CMK (cell line): ENCODE measurements around the gene NME7.
"Not testable (repeated sequence)": the region's sequence is repeated elsewhere in the genome, so short reads cannot be mapped to it uniquely, and the experiment has no call there.

ENCODE experiments used
- DNase-seq: peaks from one replicate; pipeline ENCODE4 v3.0.0-alpha.2; 2010; ENCODE audit warnings: low read depth

Gene NME7

DNA sequence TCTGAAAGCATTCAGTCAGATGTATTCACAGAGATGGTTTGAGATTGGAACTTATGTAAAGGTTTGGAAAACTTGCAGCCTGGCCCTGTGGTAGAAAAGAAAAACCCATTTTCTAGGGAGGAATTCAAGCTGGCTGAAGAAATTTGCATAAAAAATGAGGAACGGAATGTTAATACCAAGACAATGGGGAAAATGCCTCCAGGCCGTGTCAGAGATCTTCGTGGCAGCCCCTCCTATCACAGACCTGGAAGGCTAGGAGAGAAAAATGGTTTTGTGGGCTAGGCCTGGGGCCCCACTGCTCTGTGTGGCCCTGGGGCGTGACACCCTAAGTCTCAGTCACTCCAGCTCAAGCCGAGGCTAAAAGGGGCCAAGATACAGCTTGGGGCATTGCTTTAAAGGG lies 26.7 kb downstream of the NME7 start:
- DNase-seq = no peak

DNA sequence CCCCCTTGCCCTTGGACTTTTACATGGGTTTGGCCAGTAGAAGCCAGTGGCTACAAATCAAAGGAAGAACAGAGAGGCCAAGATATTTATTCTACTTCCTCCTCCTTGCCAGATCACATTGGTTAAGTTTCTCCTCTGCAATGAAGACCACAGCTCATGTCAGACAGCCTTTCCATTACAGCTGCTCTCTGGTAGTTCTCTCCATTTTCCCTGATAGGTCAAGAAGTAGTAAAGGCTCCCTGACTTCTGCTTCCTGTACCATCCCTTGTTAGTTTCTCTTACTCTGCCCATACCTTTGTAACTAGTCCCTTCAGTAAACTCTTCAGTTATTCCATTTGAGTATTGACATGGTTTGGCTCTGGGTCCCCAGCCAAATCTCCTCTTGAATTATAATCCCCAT lies 27.8 kb downstream of the NME7 start:
- peak; percentile 41 for DNase-seq

DNA sequence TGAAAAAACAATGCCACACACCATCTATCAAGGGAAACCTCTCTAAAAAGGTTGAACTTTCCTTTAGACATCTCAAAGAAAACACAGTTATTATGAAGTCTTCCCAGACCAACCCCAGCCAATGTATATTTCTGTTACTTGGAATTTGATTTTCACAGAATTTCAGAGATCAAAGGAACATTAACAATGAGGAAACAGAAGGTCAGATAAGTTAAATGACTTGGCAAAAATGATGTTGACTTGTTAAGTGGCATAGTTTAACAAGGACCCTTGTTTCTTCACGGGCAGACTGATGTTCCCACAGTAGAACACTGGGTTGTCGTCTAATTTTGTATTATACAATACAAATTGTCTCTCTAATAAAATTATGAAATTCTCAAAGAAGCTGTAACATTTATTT lies 29.0 kb downstream of the NME7 start:
- DNase-seq = peak; percentile 73

DNA sequence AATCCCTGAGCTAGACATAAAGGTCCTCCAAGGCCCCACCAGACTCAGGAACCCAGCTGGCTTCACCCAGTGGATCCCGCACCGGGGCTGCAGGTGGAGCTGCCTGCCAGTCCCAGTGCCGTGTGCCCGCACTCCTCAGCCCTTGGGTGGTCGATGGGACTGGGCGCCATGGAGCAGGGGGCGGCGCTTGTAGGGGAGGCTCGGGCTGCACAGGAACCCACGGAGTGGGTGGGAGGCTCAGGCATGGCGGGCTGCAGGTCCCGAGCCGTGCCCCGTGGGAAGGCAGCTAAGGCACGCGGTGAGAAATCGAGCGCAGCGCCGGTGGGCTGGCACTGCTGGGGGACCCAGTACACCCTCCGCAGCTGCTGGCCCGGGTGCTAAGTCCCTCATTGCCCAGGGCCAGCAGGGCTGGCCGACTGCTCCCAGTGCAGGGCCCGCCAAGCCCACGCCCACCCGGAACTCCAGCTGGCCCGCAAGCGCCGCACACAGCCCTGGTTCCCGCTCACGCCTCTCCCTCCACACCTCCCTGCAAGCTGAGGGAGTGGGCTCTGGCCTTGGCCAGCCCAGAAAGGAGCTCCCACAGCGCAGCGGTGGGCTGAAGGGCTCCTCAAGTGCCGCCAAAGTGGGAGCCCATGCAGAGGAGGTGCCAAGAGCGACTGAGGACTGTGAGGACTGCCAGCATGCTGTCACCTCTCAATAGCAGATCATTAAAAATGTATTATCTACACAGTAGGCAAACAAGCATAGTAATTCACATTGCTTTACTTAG lies 30.5 kb downstream of the NME7 start:
- not testable (repeated sequence) for DNase-seq

DNA sequence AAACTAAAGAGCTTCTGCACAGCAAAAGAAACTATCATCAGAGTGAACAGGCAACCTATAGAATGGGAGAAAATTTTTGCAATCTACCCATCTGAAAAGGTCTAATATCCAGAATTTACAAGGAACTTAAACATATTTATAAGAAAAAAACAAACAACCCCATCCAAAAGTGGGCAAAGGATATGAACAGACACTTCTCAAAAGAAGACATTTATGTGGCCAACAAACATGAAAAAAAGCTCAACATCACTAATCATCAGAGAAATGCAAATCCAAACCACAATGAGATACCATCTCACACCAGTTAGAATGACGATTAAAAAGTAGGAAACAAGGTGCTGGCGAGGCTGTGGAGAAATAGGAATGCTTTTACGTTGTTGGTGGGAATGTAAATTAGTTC lies 32.9 kb downstream of the NME7 start:
- DNase-seq = not testable (repeated sequence)

DNA sequence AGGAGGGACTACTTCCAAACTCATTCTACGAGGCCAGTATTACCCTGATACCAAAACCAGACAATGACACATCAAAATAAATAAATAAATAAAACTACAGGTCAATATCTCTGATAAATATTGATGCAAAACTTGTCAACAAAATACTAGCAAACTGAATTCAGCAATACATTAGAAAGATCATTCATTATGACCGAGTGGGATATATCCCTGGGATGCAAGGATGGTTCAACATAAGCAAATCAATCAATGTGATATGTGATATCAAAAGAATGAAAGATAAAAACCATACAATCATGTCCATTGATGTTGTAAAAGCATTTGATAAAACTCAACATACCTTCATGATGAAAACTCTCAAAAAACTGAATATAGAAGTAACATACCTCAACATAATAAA lies 36.7 kb downstream of the NME7 start:
- DNase-seq = no peak

DNA sequence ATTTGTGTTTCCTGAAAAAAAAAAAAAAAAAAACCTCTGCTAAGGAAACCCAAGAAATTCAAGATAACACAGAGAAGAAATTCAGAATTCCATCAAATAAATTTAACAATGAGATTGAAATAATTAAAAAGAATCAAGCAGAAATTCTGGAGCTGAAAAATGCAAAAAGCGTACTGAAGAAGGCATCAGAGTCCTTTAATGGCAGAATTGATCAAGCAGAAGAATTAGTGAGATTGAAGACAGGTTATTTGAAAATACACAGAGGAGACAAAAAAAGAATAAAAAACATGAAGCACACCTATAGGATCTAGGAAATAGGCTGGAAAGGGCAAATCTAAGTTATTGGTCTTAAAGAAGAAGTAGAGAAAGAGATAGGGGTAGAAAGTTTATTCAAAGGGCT lies 38.2 kb downstream of the NME7 start:
- no peak for DNase-seq

DNA sequence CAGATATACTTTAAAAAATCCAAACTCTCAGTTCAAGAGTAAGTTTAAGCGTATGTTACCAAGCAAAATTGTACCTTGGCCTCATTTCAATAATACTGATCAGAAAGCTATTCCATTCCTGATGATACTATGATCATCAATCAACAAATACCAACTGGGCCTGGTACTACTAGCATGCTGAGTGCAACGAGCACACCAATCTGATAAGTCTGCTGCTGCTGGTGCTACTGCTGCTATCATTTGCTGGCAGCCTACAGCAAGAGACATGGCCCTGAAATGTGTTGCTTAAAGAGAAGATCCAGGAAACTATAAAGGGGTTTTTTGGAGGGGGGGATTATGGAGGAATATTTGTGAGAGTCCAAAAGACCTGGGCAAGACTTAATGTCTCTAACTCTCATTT lies 39.7 kb downstream of the NME7 start:
- DNase-seq = no peak

DNA sequence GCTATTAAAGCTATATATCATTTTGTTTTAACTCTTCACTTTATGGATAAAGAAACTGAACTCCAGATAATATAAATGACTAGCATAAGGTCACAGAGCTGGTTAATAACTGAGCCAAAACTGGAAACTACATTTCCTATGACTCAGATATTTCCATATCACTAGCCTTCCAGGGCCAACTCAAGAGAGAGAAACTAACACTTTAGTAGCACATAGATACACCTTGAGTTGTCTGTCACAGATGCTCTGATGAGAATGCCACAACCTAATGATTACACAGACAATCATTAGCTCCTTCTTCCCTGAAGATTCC lies 40.7 kb downstream of the NME7 start:
- no peak for DNase-seq

DNA sequence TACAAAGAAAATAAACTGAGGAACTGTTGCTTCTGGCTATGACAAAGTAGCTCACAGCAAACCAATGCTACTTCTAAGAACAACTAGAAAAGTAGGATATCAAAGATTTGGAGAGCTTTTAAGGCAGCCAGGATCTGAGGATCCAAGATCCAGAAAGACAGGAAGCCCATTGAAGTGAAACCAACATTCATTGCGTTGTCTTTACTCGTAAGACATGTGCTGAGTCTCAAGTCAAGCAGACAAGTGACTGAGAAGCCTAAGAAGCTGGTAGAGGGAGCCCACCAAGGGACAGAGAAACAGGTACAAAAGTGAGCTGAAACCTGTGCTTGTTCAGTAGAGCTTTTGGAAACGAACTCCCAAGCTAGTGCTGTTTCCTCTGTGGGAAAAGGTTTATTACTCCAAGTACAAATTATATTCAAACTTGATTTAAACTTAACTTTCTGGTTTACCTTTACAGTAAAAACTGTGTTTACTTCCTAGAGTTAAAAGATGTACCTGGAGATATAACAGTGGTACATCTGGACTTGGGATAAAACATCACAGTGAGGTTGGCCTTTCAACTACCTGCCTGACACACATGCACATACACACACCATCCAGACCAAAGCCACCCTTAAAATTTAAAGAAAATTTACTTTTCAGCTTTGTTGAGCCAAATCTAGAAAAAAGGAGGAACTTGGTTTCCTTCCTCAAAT lies 41.2 kb downstream of the NME7 start:
- DNase-seq = no peak

DNA sequence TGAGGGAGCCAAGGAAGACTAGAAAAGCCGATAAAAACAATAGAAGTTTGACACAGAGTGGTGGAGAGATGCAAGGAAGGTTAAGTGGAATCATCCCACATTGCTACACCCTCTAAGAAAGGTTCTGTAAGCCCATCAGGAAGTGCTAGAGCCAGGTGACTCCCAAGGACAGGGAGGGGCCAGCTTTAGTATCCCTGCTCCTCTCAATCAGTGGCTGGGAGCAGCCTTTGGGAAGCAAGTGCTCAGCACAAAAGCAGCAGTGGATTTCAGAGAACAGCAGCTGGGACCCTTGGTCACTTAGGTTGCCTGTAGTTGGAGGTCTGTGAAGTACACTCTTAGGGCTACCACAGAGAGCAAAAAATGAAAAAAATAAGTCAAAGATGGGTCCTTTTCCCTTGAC lies 42.5 kb downstream of the NME7 start:
- no peak for DNase-seq

DNA sequence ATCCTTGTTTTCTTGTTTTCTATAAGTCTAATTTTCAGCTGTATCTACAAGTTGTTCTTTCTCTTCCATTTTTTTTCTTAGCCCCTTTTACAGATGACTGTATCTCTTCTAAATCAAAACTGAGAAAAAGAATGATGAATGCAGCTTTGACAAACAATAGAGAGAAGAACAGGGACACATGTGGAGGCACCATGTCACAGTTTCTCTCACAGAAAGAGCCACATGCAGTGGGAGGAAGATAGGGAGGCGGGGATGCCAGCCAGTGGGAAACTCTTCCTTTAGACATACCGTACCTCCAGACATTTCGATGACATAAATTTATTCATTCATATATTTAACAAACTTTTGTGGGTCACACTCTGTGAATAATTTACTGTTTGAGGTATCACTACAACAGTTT lies 45.5 kb downstream of the NME7 start:
- no peak for DNase-seq

DNA sequence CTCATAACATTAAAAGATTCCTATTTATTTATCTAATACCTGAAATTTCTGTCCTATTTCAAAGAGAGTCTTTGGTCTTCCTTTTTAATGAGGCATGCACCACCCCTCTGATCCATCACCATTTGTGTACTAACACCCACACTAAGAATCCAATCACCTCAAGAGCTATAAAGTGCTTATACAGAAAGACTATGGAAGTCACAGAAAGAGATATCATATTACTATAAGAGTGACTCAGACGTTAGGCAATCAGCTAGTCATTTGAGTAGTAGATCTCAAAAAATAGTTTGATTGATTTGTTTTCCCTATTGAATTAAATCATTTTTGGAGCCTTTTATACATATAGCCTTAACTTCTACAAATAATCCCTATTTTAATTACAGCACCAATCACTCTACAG lies 46.1 kb downstream of the NME7 start:
- DNase-seq = no peak

DNA sequence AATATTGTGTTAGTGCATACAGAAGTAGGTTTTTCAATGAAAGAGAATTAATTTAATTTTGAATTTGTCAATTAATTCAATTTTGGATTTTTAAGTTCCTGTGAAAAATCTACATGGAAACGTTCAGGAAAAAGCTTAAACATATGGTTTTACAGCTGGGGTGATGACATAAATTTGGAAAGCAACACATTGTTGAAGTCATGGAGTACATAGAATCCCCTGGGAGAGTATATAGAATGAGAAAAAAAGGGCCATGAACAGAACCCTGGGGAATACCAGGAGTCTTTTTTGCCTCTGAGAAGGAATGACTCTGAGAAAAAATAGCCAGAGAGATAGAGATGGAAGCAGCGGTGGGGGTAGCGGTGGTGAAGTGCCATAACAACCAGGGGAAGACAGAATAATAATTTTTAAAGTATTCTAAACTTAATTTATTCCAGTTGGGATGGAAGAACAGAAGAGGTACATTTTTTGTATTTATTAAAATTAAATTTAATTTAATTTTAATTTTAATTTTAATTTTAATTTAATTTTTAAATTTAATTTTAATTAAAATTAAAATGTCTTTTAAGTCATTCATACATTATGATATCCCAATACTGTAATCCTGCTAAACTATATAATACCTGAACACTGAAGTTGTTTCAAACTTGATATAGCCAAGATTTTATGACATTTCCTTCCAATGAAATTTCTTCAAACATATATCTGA lies 48.9 kb downstream of the NME7 start:
- DNase-seq = no peak

DNA sequence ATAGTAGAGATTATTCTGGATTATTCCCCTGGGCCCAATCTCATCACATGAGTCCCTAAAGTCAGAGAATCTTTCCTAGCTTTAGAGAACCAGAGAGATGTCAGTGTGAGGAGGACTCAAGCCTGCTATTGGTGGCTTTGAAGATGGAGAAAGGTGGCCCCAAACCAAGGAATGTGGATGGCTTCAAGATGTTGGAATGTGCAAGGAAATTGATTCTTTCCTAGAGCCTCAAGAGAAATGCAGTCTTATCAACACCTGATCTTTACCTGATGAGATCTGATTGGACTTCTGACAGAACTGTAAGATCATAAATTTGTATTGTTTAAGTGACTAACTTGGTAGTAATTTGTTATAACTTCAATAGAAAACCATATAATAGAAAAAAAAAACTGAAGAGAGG lies 51.0 kb downstream of the NME7 start:
- DNase-seq = no peak

DNA sequence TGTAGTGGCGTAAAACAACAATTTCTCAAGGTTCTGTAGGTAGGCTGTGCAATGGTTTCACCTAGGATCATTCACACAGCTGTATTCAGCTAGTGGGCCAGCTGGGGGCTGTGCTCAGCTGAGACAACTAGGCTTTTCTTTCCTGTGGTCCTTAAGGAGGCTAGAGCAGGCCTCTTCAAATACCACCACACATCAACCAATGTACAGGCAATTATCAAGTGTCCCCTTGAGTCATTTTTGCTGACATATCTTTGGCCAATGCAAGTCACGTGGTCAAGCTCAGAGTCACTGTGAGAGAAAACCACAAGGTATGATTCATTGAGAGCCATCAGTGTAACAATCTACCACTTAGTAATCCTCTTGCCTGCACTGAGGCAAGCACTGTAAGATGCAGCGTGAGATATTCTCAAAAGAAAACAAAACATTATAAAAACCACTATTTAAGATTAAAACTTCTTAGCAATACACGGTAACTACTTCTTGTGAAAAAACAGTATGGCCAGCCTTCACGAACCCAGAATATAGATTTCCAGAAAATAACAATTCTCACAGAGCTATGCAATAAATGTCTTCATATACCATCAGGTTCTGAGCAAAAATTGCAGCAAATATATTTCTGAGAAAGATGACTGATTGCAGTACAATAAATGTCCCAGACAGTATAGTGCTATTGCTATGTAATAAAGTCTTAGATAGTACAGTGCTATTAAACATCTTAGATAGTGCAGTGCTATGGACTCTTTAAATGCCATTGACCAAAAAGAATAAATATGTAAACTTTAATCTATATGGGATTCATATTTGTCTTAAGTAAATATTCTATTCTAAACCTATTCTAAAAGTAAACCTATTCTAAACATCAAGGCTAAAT lies 55.3 kb downstream of the NME7 start:
- DNase-seq = no peak

DNA sequence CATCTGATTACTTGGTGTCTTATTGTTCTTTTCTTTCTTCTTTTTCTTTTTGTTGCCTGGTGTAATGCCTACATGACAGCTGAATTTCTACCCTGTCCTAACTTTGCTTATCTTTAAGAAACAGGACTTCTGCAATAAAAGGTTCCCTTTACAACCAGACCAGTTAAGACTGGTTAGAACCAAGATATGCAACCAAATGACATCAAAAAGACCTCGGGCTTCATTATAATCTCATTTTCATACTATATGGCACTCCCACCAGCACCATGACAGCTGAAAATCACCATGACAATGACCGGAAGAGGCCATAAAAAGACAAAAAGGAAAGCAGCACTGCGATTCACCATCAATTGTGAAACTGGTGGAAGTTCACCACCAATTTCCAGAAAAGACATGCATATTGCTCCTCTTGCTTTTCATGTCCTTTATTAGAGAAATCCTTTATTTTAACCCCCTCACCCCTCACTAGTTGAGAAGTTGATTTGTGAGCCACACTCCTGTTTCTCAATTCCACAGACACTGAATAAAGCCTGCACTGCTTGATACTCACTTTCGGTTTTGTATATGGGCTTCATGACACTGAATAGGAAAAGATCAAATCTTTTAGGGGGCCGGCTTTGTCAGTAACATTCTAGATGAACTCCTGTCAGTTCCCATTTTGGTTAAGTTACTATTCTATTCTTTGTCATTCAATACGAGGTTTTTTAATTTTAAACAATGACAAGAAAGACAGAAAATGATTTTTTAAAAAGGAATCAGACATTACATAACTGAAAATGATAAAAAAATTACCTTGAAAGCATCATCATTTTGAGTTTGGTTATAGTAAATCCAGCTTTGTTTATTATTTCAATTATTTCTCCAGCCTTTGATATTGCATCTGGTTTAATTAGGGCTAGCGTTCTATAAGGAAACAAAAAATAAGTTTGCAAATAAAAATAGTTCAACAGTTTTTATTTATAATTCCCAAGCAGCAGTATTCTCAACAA lies 58.1 kb downstream of the NME7 start:
- peak; percentile 85 for DNase-seq

DNA sequence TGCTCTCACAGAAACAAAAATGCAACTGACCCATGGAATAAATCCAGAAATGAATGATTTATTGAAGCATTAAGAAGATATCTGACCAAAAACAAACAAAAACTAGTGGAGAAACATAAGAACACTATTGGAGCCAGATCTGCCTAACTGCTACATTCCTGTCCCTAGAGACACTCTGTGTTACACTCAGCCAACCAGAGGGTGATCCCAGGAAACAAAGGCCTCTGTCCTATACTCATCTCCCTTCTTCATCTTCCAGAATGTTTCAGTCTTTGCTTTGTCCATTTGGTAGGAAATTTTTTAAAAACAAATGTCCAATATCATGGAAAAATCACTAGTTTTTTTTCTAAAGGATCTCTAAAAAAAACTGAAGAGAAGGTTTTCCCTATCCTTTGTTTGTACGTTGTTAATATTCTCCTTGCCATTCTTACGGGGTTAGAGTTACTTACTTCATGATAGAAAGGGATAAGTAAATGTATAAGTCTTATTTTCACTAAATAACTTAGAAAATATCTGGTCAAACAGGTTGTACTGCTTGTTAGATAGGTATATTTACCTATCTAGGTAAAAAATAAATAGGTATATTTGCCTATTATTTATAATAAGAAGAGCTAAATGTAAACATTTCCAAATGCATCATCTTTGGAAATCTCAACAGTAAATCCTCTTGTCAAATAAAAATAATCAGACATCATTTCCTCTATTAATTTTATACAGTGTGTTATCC lies 59.1 kb downstream of the NME7 start:
- no peak for DNase-seq

DNA sequence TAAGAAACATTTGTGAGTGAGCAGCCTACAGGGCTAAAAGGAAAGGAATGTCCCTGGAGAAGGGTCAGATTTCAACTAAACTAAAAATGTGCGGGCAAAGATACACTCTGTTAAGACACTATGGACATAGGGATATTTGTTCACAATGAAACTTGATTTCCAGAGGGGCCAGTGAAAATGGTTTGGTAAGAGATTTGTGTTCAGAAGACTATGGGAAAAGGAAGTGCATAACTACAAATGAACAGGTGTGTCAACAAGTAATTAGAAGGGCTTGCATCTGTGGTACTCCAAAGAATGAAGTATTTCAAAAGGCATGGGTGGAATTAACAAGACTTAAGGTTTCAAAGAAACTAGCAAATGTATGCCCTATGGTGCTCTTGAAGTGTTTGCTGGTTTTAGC lies 60.4 kb downstream of the NME7 start:
- DNase-seq = no peak

DNA sequence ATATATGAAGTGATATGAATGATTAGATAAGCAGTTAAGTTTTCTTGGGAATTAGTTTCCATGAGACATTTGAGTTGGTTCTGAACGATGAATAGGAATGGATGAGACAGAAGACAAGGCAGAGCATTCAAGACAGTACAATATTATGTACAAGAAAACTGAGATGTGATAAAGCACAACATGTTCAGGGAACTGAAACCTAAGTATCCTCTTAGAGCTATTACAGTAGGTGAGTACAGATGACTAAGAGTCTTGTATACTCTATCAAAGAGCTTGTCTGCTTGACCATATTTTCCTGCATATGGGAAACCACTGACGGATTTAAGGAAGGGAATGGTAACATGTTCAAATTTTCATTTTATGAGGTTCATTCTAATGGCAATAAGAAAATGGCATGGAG lies 61.6 kb downstream of the NME7 start:
- DNase-seq = no peak

DNA sequence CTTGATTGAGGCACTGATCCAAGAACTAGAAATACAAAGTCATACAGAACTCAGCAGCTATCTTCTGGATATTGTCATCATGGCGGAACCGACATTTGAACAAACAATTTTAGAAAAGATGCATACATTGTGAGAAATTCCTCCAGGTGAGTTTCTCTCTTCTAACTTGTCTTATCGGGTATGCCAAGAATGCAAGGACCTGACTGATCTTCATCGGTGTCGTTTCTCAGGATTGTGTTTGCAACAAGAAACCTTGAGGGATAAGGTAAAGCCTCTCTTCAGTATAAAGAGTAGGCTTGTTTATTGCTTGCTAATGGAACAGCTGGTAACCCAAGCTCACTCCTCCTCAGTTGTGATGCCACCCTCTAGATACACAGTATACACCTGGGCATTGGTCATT lies 62.2 kb downstream of the NME7 start:
- DNase-seq = no peak
